GM12878 (cell line): ENCODE data around the gene IPO11. TPM values are rescaled to one million over a fixed set of nuclear protein-coding genes. Genes with fewer than 3 reads are reported as not detected.

Source experiments
- ATAC-seq: fragments of 200-7000 bp; cut with Tn5 transposase; 3 replicates; pipeline ENCODE4 v1.9.1; 2020; ENCODE audit warnings: mild to moderate bottlenecking, moderate library complexity
- BruUV-seq: library from RNA; stranded (reverse); fragments of 400-500 nt; replicated peaks from 2 replicates; lab custom pipeline; 2021; lab: Mats Ljungman, UMichigan
- CTCF ChIA-PET: fragments of 300-600 bp; sonication (Branson Sonifier 250); formaldehyde crosslinking; extraction: SDS; loops from one replicate; lab custom pipeline; 2021; ENCODE audit warnings: inconsistent platforms; lab: Yijun Ruan, JAX
- POLR2A ChIA-PET: fragments of 350-600 bp; formaldehyde crosslinking; extraction: SDS; loops from one replicate; lab custom pipeline; 2021; ENCODE audit warnings: inconsistent platforms; lab: Charles Lee
- RAD21 ChIA-PET: fragments of 300-600 bp; sonication (Branson Sonifier 250); formaldehyde crosslinking; loops from one replicate; lab custom pipeline; 2023; ENCODE audit warnings: antibody characterized with exemption; ENCODE audit not compliant: unreplicated experiment; lab: Charles Lee
- SMC1A ChIA-PET: fragments of 300-600 bp; sonication (Branson Sonifier 250); formaldehyde crosslinking; loops from one replicate; lab custom pipeline; 2023; ENCODE audit not compliant: unreplicated experiment, uncharacterized antibody; lab: Charles Lee
- DNase-seq: peaks from one replicate; pipeline ENCODE4 v3.0.0-alpha.2; 2011; ENCODE audit warnings: low read depth, low spot score
- FAIRE-seq: peaks from 3 replicates; lab custom pipeline; 2011; peaks lifted over from hg19 to GRCh38; lab: Jason Lieb, UNC
- H2AFZ ChIP-seq: 2 replicates; pipeline ENCODE4 v1.6.0; 2011; ENCODE audit warnings: low read depth, low read length, control low read depth; ENCODE audit not compliant: control insufficient read depth
- H3K27ac ChIP-seq: 2 replicates; pipeline ENCODE4 v1.5.1; 2011; ENCODE audit warnings: control low read depth; ENCODE audit not compliant: control insufficient read depth, insufficient read depth
- H3K27me3 ChIP-seq, 2 experiments: replicated peaks in 1 of 2; 2 replicates each; pipeline versions ENCODE4 v1.6.0 to v1.6.1; 2011; ENCODE audit warnings: low read length in 1 of 2; ENCODE audit not compliant: control insufficient read depth in 2 of 2, insufficient read depth in 2 of 2
- H3K36me3 ChIP-seq, 2 experiments: 2 replicates each; pipeline ENCODE4 v1.5.1; 2011; ENCODE audit warnings: low read length in 1 of 2; ENCODE audit not compliant: control insufficient read depth in 2 of 2, insufficient read depth in 2 of 2
- H3K4me1 ChIP-seq: 2 replicates; pipeline ENCODE4 v1.6.1; 2011; ENCODE audit warnings: mild to moderate bottlenecking, low read length, moderate library complexity, mixed read lengths; ENCODE audit not compliant: control insufficient read depth, insufficient read depth
- H3K4me2 ChIP-seq: 2 replicates; pipeline ENCODE4 v1.6.0; 2011; ENCODE audit warnings: control low read depth; ENCODE audit not compliant: control insufficient read depth, insufficient read depth
- H3K4me3 ChIP-seq: fragments of 200-600 bp; sonication (generic); 2 replicates; pipeline ENCODE4 v1.5.1; 2016
- H3K79me2 ChIP-seq: 2 replicates; pipeline ENCODE4 v1.6.0; 2011; ENCODE audit warnings: low read length; ENCODE audit not compliant: control insufficient read depth, insufficient read depth
- H3K9ac ChIP-seq: 2 replicates; pipeline ENCODE4 v1.8.0; 2011; ENCODE audit warnings: low read length, control low read depth, mixed read lengths; ENCODE audit not compliant: control insufficient read depth, insufficient read depth
- H3K9me3 ChIP-seq: replicated peaks from 3 replicates; pipeline ENCODE4 v1.5.1; 2011; ENCODE audit warnings: mild to moderate bottlenecking, low read length; ENCODE audit not compliant: control insufficient read depth, insufficient read depth
- H4K20me1 ChIP-seq: 2 replicates; pipeline ENCODE4 v1.6.0; 2011; ENCODE audit not compliant: control insufficient read depth, insufficient read depth
- ATF2 ChIP-seq: IDR thresholded peaks from 2 replicates; pipeline ENCODE4 v1.6.1; 2012; ENCODE audit warnings: low read length, inconsistent platforms
- ATF7 ChIP-seq: fragments of 450-650 bp; IDR thresholded peaks from 2 replicates; pipeline ENCODE4 v1.6.1; 2016; ENCODE audit warnings: low read depth, mild to moderate bottlenecking
- BMI1 ChIP-seq: fragments of 450-650 bp; IDR thresholded peaks from 2 replicates; pipeline ENCODE4 v1.6.1; 2016; ENCODE audit warnings: mild to moderate bottlenecking, moderate library complexity, borderline replicate concordance
- CBX3 ChIP-seq: fragments of 200-600 bp; sonication (generic); IDR thresholded peaks from 2 replicates; pipeline ENCODE4 v1.6.1; 2016; ENCODE audit warnings: low read depth, borderline replicate concordance
- CEBPB ChIP-seq, 2 experiments: fragments of 150-350 bp in 1 of 2; IDR thresholded peaks; 2 replicates each; pipeline ENCODE4 v1.6.1; 2012 to 2014; ENCODE audit warnings: low read depth in 2 of 2, low read length in 2 of 2, borderline replicate concordance in 1 of 2, inconsistent platforms in 1 of 2
- CREM ChIP-seq: IDR thresholded peaks from 2 replicates; pipeline ENCODE4 v1.6.1; 2014; ENCODE audit warnings: antibody characterized with exemption, low read depth
- NFYB ChIP-seq: IDR thresholded peaks from 2 replicates; pipeline ENCODE4 v1.6.1; 2011; ENCODE audit warnings: low read depth, mild to moderate bottlenecking, low read length, improper control_type of control experiment, moderate library complexity; ENCODE audit not compliant: insufficient read depth
- POLR2A ChIP-seq: IDR thresholded peaks from 2 replicates; pipeline ENCODE4 v1.6.1; 2011; ENCODE audit warnings: low read depth, mild to moderate bottlenecking, low read length
- RBBP5 ChIP-seq: fragments of 200-600 bp; sonication (generic); conservative IDR thresholded peaks from 2 replicates; pipeline ENCODE4 v1.6.1; 2016
- ZBED1 ChIP-seq: IDR thresholded peaks from 2 replicates; pipeline ENCODE4 v1.6.1; 2016; ENCODE audit warnings: borderline replicate concordance
- ZNF24 ChIP-seq: fragments of 450-650 bp; IDR thresholded peaks from 2 replicates; pipeline ENCODE4 v1.6.1; 2017; ENCODE audit warnings: antibody characterized with exemption, mild to moderate bottlenecking
- ZNF274 ChIP-seq: IDR thresholded peaks from one replicate; pipeline ENCODE4 v1.8.0; 2011; ENCODE audit not compliant: insufficient read length, insufficient read depth
- WGBS: methylation state at CpG from one replicate; pipeline ENCODE4 v1.1.6; 2016; ENCODE audit warnings: low lambda C conversion rate; ENCODE audit not compliant: insufficient replicate concordance, insufficient coverage; ENCODE audit errors: missing lambda C conversion rate; 5-methylcytosine and 5-hydroxymethylcytosine counted together
- in situ Hi-C: fragments of 300-500 bp; cut with MboI; formaldehyde crosslinking; loops from 9 replicates; pipeline ENCODE4 v1.14.3; 2018; ENCODE audit warnings: mixed read lengths
- intact Hi-C: fragments of 100-400 bp; cut with micrococcal nuclease; formaldehyde crosslinking; loops from one replicate; pipeline ENCODE4 v1.14.2; 2022; ENCODE audit not compliant: unreplicated experiment
- polyA plus RNA-seq, 11 experiments: library from polyadenylated mRNA; depleted of rRNA in 4 of 11; unstranded in 6 of 11; stranded (reverse) in 5 of 11; fragments of >200 nt; fragmentation: Nextera tagmentation in 4 of 11; fragmentation: Illumina TruSeq in 1 of 11; extraction: Ambion mirVana in 4 of 11; extraction: Trizol in 1 of 11; gene quantifications; 1 replicate in 1 of 11; 2 replicates in 10 of 11; pipeline versions ENCODE4 v1.2.1 to v1.2.3, GENCODE V29; 2011 to 2016; ENCODE audit warnings: inconsistent platforms in 2 of 11, missing spikeins in 2 of 11, low read depth in 1 of 11
- total RNA-seq, 4 experiments: library from RNA; depleted of rRNA in 3 of 4; stranded (reverse); fragments of >200 nt in 3 of 4; fragmentation: Illumina TruSeq in 1 of 4; extraction: Trizol in 1 of 4; gene quantifications; 2 replicates each; pipeline versions ENCODE4 v1.2.1 to v1.2.3, GENCODE V29; 2013 to 2021
- TF ChIP-seq, protein P1 (sequence below): IDR thresholded peaks from 2 replicates; pipeline ENCODE4 v1.6.1; 2012; ENCODE audit warnings: low read depth, low read length, improper control_type of control experiment
- TF ChIP-seq, protein P2 (sequence below): fragments of 450-650 bp; formaldehyde crosslinking; IDR thresholded peaks from 2 replicates; pipeline ENCODE4 v1.5.0; 2022; ENCODE audit warnings: mild to moderate bottlenecking, missing genetic modification characterization

IPO11 gene
- total and polyA plus RNA-seq, 10 of the 15 experiments (the other 5 are each of a cell fraction or from before 2014, with no cell fraction given) = 14.1 to 49.3 (median 29.8) TPM

DNA sequence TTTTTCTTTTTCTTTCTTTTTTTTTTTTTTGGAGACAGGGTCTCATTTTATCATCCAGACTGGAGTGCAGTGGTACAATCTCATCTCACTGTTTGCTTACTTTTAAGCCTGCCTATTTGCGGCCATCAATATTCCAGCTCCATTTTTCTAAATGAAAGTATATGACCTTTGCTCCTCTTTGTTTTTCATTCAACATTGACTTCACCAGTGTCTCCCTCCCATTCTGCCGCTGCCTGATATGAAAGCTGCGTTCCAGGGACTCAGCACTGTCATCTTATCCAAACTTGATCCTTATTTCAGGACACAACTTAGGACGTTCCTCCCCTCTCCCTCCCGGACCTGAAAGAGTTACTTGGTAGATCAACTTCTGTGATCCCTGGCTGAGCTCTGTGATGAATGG is 239.7 kb downstream of the IPO11 start:
- BruUV-seq = no TSS peak
- no peak for FAIRE-seq
- H2AFZ ChIP-seq = no peak overlapping the region

More for the DNA sequence above, 239.7 kb downstream of the IPO11 start:
- in situ Hi-C loops = no loop called here
- no peak overlapping the region for H3K4me3 ChIP-seq
- ChIA-PET SMC1A (interaction anchor here (0.8 kb wide), 1 partner anchor 67 kb away, joined by 3 read pairs; no protein-coding TSS in a partner anchor), CTCF (interaction anchor here (1.1 kb wide), 1 partner anchor 19 kb away, joined by 3 read pairs; no protein-coding TSS in a partner anchor), RAD21 (no interaction called here), POLR2A (no interaction called here)
- H3K27me3 ChIP-seq = no peaks in the 10 kb centered on the region
- H3K27ac ChIP-seq = no peak overlapping the region
- no peaks in the 10 kb centered on the region for H3K4me1 ChIP-seq
- H3K79me2 ChIP-seq = no peaks in the 10 kb centered on the region
- WGBS = 87% methylated on average over 5 of the region's 5 CpGs
- H3K36me3 ChIP-seq = no peaks in the 10 kb centered on the region
- H3K9me3 ChIP-seq = no peaks in the 10 kb centered on the region
- H3K9ac ChIP-seq = no peak overlapping the region
- TF ChIP-seq RBBP5 = no peak
- TF ChIP-seq ZNF24 = no peak
- no peak for TF ChIP-seq CREM
- TF ChIP-seq ZBED1 = no peak
- TF ChIP-seq CBX3 = no peak
- TF ChIP-seq POLR2A = no peak
- TF ChIP-seq, protein P1, sequence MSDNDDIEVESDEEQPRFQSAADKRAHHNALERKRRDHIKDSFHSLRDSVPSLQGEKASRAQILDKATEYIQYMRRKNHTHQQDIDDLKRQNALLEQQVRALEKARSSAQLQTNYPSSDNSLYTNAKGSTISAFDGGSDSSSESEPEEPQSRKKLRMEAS = no peak
- TF ChIP-seq ATF7 = no peak
- no peak for TF ChIP-seq ZNF274
- TF ChIP-seq CEBPB (IDR thresholded peaks at IDR 0.05; ENCODE audit: borderline replicate concordance in 1 of 2, low read depth in 2 of 2, low read length in 2 of 2) = no peak
- TF ChIP-seq NFYB = no peak
- no peak for TF ChIP-seq BMI1
- TF ChIP-seq ATF2 = no peak
- TF ChIP-seq, protein P2, sequence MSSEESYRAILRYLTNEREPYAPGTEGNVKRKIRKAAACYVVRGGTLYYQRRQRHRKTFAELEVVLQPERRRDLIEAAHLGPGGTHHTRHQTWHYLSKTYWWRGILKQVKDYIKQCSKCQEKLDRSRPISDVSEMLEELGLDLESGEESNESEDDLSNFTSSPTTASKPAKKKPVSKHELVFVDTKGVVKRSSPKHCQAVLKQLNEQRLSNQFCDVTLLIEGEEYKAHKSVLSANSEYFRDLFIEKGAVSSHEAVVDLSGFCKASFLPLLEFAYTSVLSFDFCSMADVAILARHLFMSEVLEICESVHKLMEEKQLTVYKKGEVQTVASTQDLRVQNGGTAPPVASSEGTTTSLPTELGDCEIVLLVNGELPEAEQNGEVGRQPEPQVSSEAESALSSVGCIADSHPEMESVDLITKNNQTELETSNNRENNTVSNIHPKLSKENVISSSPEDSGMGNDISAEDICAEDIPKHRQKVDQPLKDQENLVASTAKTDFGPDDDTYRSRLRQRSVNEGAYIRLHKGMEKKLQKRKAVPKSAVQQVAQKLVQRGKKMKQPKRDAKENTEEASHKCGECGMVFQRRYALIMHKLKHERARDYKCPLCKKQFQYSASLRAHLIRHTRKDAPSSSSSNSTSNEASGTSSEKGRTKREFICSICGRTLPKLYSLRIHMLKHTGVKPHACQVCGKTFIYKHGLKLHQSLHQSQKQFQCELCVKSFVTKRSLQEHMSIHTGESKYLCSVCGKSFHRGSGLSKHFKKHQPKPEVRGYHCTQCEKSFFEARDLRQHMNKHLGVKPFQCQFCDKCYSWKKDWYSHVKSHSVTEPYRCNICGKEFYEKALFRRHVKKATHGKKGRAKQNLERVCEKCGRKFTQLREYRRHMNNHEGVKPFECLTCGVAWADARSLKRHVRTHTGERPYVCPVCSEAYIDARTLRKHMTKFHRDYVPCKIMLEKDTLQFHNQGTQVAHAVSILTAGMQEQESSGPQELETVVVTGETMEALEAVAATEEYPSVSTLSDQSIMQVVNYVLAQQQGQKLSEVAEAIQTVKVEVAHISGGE (CRISPR knock-in tag) = no peak
- intact Hi-C loops = no loop called here
- DNase-seq = no peak
- ATAC-seq = no peak
- no peak overlapping the region for H3K4me2 ChIP-seq
- H4K20me1 ChIP-seq = no peaks in the 10 kb centered on the region
